ENCODE measurements around the gene MBD6. TPM values are rescaled to one million over a fixed set of nuclear protein-coding genes. Genes with fewer than 3 reads are reported as not detected.

MBD6 gene
- total and polyA plus RNA-seq, 2 of the 13 experiments (the other 11 are each of a cell fraction or from before 2014, with no cell fraction given) = 4.1 to 5.9 TPM

GRCh38 chr12:57546438-57547287 is 24.0 kb downstream of the MBD6 start, which contains the start of gene DCTN2 (continued):
- TF ChIP-seq ZNF7 (CRISPR knock-in tag; IDR thresholded peaks at IDR 0.05) (no peak), RXRB (CRISPR knock-in tag; IDR thresholded peaks at IDR 0.05; ENCODE audit: borderline replicate concordance) (no peak), ZBTB43 (CRISPR knock-in tag; conservative IDR thresholded peaks at IDR 0.05) (no peak), DR1 (CRISPR knock-in tag; IDR thresholded peaks at IDR 0.05) (no peak), ZNF784 (CRISPR knock-in tag; IDR thresholded peaks at IDR 0.05; ENCODE audit: borderline replicate concordance) (0 out of 2 replicates have a peak, but pooled peaks have one; percentile 37), THAP7 (CRISPR knock-in tag; IDR thresholded peaks at IDR 0.05) (no peak), ZNF652 (CRISPR knock-in tag; IDR thresholded peaks at IDR 0.05; ENCODE audit: borderline replicate concordance, low read depth) (no peak), THAP8 (CRISPR knock-in tag; IDR thresholded peaks at IDR 0.05; ENCODE audit: borderline replicate concordance) (no peak), ARNTL (CRISPR knock-in tag; IDR thresholded peaks at IDR 0.05) (no peak), ZNF382 (CRISPR knock-in tag; IDR thresholded peaks at IDR 0.05; ENCODE audit: borderline replicate concordance) (no peak), MZF1 (CRISPR knock-in tag; IDR thresholded peaks at IDR 0.05; ENCODE audit: borderline replicate concordance) (no peak; the same call in 1 of the 2 replicates), NFKBIZ (CRISPR knock-in tag; IDR thresholded peaks at IDR 0.05) (no peak), PTBP1 (IDR thresholded peaks at IDR 0.05; ENCODE audit: low read depth, low read length, poor library complexity, severe bottlenecking) (no peak), ZNF607 (CRISPR knock-in tag; IDR thresholded peaks at IDR 0.05; ENCODE audit: borderline replicate concordance) (0 out of 2 replicates have a peak, but pooled peaks have one; percentile 13), SOX6 (IDR thresholded peaks at IDR 0.05) (no peak), SOX6 (CRISPR knock-in tag; IDR thresholded peaks at IDR 0.05) (peak; percentile 6; the same call in 1 of the 2 replicates), ZNF747 (CRISPR knock-in tag; IDR thresholded peaks at IDR 0.05; ENCODE audit: borderline replicate concordance) (no peak), ZBTB4 (CRISPR knock-in tag; IDR thresholded peaks at IDR 0.05; ENCODE audit: borderline replicate concordance) (no peak), AKAP8 (CRISPR knock-in tag; IDR thresholded peaks at IDR 0.05) (no peak), SOX13 (IDR thresholded peaks at IDR 0.05) (no peak), SOX13 (CRISPR knock-in tag; conservative IDR thresholded peaks at IDR 0.05 in 1 of 2, IDR thresholded peaks at IDR 0.05 in 1 of 2) (no peak), GTF2F1 (IDR thresholded peaks at IDR 0.05; ENCODE audit: low read length) (no peak), ZNF83 (CRISPR knock-in tag; IDR thresholded peaks at IDR 0.05; ENCODE audit: borderline replicate concordance) (no peak)

Measured in HepG2 (cell line).